HG03378 (cell line): Measurements from ENCODE around the gene CLVS2.

ENCODE experiments used
- ATAC-seq: cut with Tn5 transposase; IDR thresholded peaks from one replicate; pipeline ENCODE4 v1.9.1; 2021; ENCODE audit warnings: mild to moderate bottlenecking, moderate library complexity; ENCODE audit not compliant: unreplicated experiment

CLVS2 gene

DNA sequence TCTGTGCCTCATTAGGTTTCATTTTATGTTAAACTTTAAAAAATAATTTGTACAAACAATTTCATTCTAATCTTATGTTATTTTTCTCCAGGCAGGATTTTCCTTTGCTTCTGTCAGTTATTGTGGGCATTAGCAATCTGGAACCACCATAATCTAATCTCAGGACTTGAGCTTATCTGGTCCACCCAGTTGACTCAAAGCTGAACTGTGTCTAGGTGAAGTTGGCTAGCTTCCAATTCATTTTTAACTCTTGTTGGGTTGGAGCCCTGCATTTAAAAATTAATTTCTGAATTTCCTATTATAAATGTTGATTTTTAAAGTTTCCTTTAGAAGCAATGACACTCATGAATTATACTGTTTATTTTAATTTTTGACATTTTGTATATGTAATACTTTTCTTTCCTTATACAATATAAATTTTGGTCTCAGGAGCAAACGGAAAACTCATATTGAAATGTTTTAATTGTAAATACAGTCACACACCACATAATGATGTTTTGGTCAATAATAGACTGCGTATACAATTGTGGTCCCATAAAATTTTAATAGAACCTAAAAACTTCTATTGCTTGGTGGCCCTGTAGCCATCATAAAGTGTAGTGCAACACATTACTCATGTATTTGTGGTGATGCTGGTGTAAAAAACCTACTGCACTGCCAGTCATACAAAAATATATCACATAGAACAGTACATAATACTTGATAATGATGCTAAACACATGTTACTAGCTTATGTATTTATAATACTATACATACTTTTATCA is 121.3 kb downstream of the CLVS2 start:
- ATAC-seq: no peak

GRCh38 chr6:123118811-123119210 is 122.8 kb downstream of the CLVS2 start:
- ATAC-seq: no peak
